Activated CD8-positive, alpha-beta memory T cell treated with anti-CD3 and anti-CD28 coated beads for 4 hours (primary cell): ENCODE measurements around the gene DDHD1.

Experiments used
- DNase-seq, 2 donors: peaks; one replicate each; pipeline ENCODE4 v3.0.0-alpha.2; 2020; ENCODE audit warnings: low read depth in 2 of 2

Gene DDHD1

DNA sequence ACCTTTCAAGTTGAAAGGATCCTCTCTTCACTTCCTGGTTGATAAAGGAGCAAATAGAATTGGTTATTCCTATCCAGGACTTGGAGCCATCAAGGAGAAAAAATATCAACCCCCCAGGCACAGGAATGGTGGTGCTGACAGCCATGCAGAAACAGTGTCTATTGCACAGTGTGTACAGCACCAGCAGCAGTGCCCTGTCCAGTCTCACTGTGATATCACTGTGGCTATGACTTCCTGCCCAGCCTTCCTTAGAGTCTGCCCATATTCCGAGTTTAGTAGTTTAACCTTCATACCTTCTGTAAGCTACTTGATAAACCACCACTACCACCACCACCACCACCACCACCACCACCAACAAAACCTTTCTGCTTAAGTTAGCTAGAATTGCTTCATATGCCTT is 157.1 kb downstream of the DDHD1 start:
- DNase-seq = no peak

DNA sequence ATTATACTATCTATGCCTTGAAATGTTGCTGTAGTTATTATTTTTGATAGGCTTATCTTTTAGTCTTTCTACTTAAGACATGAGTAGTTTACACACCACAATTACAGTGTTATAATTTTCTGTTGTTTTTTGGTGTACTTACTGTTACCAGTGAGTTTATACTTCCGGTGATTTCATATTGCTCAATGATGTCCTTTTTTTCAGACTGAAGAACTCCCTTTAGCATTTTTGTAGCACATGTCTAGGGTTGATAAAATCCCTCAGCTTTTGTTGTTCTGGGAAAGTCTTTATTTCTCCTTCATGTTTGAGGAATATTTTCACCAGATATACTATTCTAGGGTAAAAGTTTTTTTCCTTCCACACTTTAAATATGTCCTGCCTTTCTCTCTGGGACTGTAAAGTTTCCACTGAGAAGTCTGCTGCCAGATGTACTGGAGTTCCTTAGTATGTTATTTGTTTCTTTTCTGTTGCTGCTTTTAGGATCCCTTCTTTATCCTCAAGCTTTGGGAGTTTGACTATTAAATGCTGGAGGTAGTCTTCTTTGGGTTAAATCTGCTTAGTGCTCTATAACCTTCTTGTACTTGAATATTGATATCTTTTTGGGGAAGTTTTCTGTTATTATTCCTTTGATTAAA is 160.8 kb downstream of the DDHD1 start:
- no peak for DNase-seq

DNA sequence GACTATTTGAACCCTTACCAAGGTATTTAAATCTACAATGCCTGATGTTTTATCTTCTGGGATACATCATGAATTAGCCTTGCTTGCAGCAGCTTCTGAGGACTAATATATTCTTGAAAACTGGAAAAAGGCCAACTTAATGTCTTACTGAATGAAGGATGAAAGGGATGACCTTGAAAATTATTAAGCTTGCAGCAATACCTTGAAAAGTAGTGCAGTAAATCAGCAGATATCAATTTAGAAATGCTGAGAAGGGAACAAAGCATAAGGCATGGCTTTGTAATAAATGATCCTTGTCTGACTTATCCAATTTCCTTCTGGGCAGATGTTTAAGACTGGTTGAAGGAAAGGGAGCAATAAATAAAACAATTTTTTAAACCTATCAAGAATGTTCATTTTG is 165.0 kb downstream of the DDHD1 start:
- DNase-seq = no peak

DNA sequence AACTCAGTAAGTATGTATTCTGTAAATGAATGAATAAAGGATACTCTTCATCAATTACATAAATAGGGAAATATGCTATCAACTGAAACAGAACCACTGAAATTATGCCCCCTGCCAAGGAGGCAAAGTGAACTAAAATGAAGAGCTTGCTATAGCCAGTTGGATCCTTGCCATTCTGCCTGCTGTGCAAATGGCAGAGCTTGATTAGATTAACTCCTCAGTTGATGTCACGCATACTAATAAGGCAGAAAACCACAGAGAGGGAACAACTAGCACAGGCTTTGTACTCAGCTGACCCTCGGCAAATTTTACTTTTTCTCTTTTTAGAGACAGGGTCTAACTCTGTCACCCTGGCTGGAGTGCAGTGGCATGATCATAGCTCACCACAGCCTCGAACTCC is 165.6 kb downstream of the DDHD1 start:
- no peak for DNase-seq

DNA sequence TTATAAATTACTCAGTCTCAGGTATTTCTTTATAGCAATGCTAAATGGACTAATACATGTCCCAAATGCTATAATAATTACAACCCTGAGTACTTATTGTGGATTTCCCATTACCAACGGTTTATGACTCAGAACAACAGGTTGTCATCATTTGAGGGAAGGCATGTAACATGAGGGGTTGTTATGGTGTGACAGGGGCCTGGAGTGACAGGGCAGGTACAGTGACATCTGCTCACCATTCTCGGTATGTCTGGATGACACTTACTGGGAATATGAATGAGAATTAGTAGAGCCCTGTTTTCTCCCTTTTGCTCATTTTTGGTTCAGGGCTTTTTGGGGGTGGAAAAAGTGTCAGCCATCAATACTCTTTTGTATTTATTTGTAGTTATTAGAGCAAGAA is 166.1 kb downstream of the DDHD1 start:
- no peak for DNase-seq
